ENCODE data around the gene NOSTRIN. TPM values are rescaled to one million over a fixed set of nuclear protein-coding genes. Genes with fewer than 3 reads are reported as not detected.

The NOSTRIN gene
- total RNA-seq, 1 experiment from 2014 or later = 9.8 TPM

- no peak overlapping the region for H3K4me3 ChIP-seq (ENCODE audit: low read depth, low read length)
- Mint-ChIP-seq H3K4me3 (ENCODE audit: unreplicated experiment) (no peak overlapping the region), H3K36me3 (ENCODE audit: insufficient read depth, unreplicated experiment) (no peaks in the 10 kb centered on the region), H3K27ac (ENCODE audit: unreplicated experiment) (no peak overlapping the region), H3K27me3 (ENCODE audit: insufficient read depth, unreplicated experiment) (no peaks in the 10 kb centered on the region), H3K4me1 (ENCODE audit: low read depth, unreplicated experiment) (no peaks in the 10 kb centered on the region), H3K9me3 (ENCODE audit: unreplicated experiment) (no peaks in the 10 kb centered on the region)
- H3K36me3 ChIP-seq (ENCODE audit: control insufficient read depth, insufficient read depth, low read length) = no peaks in the 10 kb centered on the region
- TF ChIP-seq, protein P1, sequence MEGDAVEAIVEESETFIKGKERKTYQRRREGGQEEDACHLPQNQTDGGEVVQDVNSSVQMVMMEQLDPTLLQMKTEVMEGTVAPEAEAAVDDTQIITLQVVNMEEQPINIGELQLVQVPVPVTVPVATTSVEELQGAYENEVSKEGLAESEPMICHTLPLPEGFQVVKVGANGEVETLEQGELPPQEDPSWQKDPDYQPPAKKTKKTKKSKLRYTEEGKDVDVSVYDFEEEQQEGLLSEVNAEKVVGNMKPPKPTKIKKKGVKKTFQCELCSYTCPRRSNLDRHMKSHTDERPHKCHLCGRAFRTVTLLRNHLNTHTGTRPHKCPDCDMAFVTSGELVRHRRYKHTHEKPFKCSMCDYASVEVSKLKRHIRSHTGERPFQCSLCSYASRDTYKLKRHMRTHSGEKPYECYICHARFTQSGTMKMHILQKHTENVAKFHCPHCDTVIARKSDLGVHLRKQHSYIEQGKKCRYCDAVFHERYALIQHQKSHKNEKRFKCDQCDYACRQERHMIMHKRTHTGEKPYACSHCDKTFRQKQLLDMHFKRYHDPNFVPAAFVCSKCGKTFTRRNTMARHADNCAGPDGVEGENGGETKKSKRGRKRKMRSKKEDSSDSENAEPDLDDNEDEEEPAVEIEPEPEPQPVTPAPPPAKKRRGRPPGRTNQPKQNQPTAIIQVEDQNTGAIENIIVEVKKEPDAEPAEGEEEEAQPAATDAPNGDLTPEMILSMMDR (IDR thresholded peaks at IDR 0.05; ENCODE audit: insufficient read depth in 1 of 2, low read depth in 1 of 2, low read length in 1 of 2, severe bottlenecking in 1 of 2, unreplicated experiment in 1 of 2) = no peak
- no TSS peak for BruUV-seq (replicated peaks)
- CTCF ChIA-PET = no interaction called here
- no peaks in the 10 kb centered on the region for H3K4me1 ChIP-seq
- DNase-seq = no peak
- H3K9me3 ChIP-seq = no peaks in the 10 kb centered on the region
- POLR2A ChIA-PET = no interaction called here
- no peaks in the 10 kb centered on the region for H3K27me3 ChIP-seq (replicated peaks; ENCODE audit: control insufficient read depth, insufficient read depth, low read length)
- intact Hi-C loops (cut with micrococcal nuclease; ENCODE audit: unreplicated experiment) = no loop called here
Measured at GRCh38 chr2:168831662-168832061, 29.2 kb downstream of the NOSTRIN start.

DNA sequence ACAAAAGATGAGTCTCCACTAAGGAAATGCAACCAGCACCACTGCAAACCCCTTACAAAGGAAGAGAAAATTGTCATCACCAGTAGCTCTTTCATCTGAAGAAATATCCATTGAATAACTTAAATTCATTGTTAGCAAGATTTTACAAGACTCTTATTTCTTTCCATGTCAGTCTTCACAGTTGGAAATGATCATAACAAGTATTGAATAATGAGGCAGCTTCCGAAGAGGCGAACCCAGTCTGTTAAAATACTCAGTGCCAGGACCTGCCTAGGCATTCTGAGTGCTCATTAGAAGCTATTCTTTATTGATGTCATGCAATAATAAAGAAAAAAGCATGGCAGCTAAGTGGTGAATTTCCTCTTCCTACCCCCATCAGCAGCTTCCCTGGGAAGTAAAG is 33.5 kb downstream of the NOSTRIN start:
- POLR2A ChIA-PET = no interaction called here
- intact Hi-C loops (cut with micrococcal nuclease; ENCODE audit: unreplicated experiment) = no loop called here
- no peaks in the 10 kb centered on the region for H3K9me3 ChIP-seq
- TF ChIP-seq, protein P1 (IDR thresholded peaks at IDR 0.05; ENCODE audit: insufficient read depth in 1 of 2, low read depth in 1 of 2, low read length in 1 of 2, severe bottlenecking in 1 of 2, unreplicated experiment in 1 of 2) = no peak
- Mint-ChIP-seq H3K9me3 (ENCODE audit: unreplicated experiment) (no peaks in the 10 kb centered on the region), H3K27me3 (ENCODE audit: insufficient read depth, unreplicated experiment) (no peaks in the 10 kb centered on the region), H3K36me3 (ENCODE audit: insufficient read depth, unreplicated experiment) (no peaks in the 10 kb centered on the region), H3K4me1 (ENCODE audit: low read depth, unreplicated experiment) (no peaks in the 10 kb centered on the region), H3K4me3 (ENCODE audit: unreplicated experiment) (no peak overlapping the region), H3K27ac (ENCODE audit: unreplicated experiment) (no peak overlapping the region)
- no peaks in the 10 kb centered on the region for H3K4me1 ChIP-seq
- no peaks in the 10 kb centered on the region for H3K36me3 ChIP-seq (ENCODE audit: control insufficient read depth, insufficient read depth, low read length)
- no peaks in the 10 kb centered on the region for H3K27me3 ChIP-seq (replicated peaks; ENCODE audit: control insufficient read depth, insufficient read depth, low read length)
- CTCF ChIA-PET = no interaction called here
- BruUV-seq (replicated peaks) = no TSS peak
- no peak for DNase-seq
- no peak overlapping the region for H3K4me3 ChIP-seq (ENCODE audit: low read depth, low read length)

DNA sequence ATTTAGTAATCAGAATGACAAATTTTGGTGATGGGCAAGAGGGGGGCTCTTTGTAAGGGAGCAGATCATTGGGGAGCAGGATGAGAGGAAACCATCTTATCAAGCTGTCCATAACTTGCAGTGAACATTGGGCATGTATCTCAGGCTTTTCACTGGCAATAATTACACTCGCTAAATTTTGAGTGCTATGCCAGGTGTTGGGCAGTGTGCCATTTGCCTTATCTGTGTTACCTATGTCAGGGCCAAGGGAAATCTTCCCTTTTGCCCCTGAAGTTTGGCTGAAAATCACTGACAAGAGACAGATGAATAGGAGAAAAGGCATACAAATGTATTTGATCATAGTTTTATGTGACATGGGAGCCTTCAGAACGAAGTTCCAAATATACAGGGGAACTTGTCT is 39.0 kb downstream of the NOSTRIN start:
- no peaks in the 10 kb centered on the region for H3K27me3 Mint-ChIP-seq (ENCODE audit: insufficient read depth, unreplicated experiment)
- no TSS peak for BruUV-seq (replicated peaks)
- no peak overlapping the region for H3K4me3 ChIP-seq (ENCODE audit: low read depth, low read length)
- ChIA-PET POLR2A (no interaction called here), CTCF (no interaction called here)
- no peaks in the 10 kb centered on the region for H3K36me3 ChIP-seq (ENCODE audit: control insufficient read depth, insufficient read depth, low read length)
- H3K36me3 Mint-ChIP-seq (ENCODE audit: insufficient read depth, unreplicated experiment) = peaks cover 10% of the 10 kb centered on the region
- no peaks in the 10 kb centered on the region for H3K4me1 Mint-ChIP-seq (ENCODE audit: low read depth, unreplicated experiment)
- H3K4me3 Mint-ChIP-seq (ENCODE audit: unreplicated experiment) = no peak overlapping the region
- no peaks in the 10 kb centered on the region for H3K27me3 ChIP-seq (replicated peaks; ENCODE audit: control insufficient read depth, insufficient read depth, low read length)
- no peaks in the 10 kb centered on the region for H3K9me3 ChIP-seq
- no peak overlapping the region for H3K27ac Mint-ChIP-seq (ENCODE audit: unreplicated experiment)
- no peaks in the 10 kb centered on the region for H3K4me1 ChIP-seq
- DNase-seq = no peak
- intact Hi-C loops (cut with micrococcal nuclease; ENCODE audit: unreplicated experiment) = no loop called here
- H3K9me3 Mint-ChIP-seq (ENCODE audit: unreplicated experiment) = no peaks in the 10 kb centered on the region
- TF ChIP-seq, protein P1 (IDR thresholded peaks at IDR 0.05; ENCODE audit: insufficient read depth in 1 of 2, low read depth in 1 of 2, low read length in 1 of 2, severe bottlenecking in 1 of 2, unreplicated experiment in 1 of 2) = no peak
